Measurements from ENCODE around the gene TFIP11.

TFIP11 gene

DNA sequence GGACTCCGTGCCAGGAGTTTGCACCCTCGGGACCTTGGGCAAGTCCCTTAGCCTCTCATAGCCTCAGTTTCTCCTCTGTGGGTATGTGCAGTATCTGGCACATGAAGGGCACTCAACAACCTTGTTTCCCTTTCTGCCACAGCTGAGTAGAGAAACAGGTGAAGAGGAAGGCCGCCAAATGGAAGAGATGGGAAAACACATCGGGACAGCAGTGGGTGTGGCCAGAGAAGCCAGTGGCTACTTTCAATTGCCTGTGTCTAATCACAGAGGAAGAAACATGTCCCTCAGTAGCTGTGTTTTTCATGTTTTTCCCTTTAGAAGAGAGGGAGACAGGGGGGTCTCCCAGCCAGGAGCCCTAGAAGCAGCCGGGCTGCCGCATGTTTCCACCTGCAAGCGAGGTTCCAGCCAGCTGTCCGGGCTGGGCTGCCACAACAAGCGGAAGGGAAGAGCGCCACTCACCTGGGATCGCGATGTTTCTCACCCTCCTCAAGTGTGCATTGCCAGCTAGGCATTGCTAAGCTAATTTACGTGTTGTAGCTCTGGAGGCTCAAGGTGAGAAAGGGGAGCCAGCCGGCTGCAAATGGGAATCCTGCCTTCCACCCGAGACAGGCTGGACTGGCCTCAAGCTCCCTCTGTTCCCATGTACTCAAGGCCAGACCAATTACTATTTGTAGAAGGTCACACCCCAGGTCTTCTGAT lies 66.5 kb downstream of the TFIP11 start:
- DNase-seq = no peak

DNA sequence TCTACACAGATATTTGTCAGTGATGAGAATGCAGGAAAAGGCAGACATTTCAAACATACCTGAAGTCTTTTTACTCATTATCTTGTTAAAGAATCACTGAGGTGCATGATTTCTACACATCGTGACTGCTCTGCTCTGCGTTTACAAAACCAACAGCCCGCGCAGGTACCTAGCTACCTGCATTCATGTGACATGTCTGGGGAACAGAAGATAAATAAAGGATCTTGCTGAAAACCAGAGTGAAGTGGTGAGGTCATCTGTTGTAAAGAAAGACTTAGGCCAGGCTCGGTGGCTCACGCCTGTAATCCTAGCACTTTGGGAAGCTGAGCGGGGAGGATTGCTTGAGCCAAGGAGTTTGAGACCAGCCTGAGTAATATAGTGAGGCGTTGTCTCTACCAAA lies 67.5 kb downstream of the TFIP11 start:
- no peak for DNase-seq

DNA sequence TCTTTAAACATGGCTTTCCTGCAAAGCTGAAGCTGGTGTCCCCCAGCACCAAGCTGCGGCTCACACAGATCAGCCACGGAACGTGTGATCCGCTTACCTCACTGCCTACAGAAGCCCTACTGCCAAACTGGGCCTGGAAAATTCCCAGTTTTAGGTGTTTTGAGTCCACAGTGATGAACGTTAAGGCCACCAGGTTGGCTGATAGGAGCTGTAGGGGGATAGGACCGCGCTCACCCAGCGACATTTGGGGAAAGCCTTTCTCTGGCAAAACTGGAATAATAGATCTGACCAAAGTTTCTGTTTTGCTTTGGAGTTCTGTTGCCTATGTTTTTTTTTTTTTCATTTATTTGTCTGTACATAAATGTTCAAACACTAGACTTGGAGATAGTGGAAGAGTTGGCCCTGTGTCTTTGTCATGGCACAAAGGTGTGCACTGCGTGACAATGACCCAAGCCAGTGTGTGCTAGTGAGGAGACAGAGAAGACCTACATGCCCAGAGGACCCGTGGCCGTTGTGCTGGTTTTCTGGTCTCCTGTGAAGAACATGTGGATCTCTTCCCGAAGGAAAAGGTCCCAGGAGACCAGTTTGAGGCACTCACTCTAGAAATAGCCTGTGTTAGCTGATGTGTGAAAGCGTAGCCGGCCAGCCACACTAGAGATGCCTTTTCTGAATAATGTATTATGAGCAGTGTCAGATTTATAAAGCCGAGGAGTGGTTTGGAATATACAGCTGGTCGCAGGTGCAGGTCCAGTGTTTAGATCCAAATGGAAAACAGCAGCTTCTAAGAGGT lies 68.2 kb downstream of the TFIP11 start:
- no peak for DNase-seq

DNA sequence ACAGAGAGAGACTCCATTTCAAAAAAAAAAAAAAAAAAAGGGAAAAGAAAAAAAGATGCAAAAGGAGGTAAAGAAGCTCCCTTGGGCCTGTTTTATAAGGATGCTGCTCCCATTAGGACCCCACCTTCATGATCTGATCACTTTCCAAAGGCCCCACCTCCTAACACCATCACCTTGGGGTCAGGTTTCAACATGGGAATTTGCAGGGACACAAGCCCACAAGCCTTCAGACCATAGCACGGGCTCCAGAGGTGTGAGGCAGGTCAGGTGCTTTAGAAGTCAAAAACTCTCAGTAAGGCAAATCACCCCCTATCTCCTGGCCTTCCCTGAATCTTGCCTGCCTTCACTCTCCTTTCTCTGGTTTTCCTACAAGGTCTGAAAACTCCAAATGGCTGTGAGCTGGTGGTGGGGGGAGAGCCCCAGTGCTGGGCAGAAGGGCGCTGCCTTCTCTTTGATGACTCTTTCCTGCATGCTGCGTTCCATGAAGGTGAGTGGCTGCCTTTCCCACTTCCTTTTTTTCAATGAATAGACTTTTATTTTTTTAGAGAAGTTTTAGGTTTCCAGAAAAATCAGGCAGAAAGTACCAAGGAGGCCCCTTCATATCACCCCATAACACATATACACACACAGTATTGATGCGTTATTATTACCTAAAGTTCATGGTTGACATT lies 70.1 kb downstream of the TFIP11 start:
- DNase-seq = no peak

Measured in activated gamma-delta T cell treated with Interleukin-2 at 50 U/mL for 16 hours (primary cell).